ENCODE data around the gene FCHSD2. TPM values are rescaled to one million over a fixed set of nuclear protein-coding genes. Genes with fewer than 3 reads are reported as not detected.

Gene FCHSD2
- total RNA-seq, 4 donors from 2014 or later = 5.7 to 16.8 (median 7.9) TPM

GRCh38 chr11:73152086-73152853 lies 10.2 kb upstream of the FCHSD2 start:
- Histone ChIP-seq H3K27ac (no peak overlapping the region), H3K27me3 (no peaks in the 10 kb centered on the region), H3K9me3 (no peaks in the 10 kb centered on the region), H3K4me1 (peaks cover 13% of the 10 kb centered on the region), H3K4me3 (no peak overlapping the region), H3K36me3 (no peaks in the 10 kb centered on the region)
- DNase-seq (ENCODE audit: low spot score in 2 of 2) = no peak
- 85% methylated on average over 6 of the region's 6 CpGs for WGBS
- no peak for TF ChIP-seq POLR2AphosphoS5 (IDR thresholded peaks at IDR 0.05)
- TF ChIP-seq POLR2A (IDR thresholded peaks at IDR 0.05) = no peak
- TF ChIP-seq CTCF (IDR thresholded peaks at IDR 0.05) = no peak
- no peak for TF ChIP-seq EP300 (IDR thresholded peaks at IDR 0.05)

GRCh38 chr11:73151416-73151815 lies 9.3 kb upstream of the FCHSD2 start:
- no peak overlapping the region for H3K27ac ChIP-seq
- WGBS = 82% methylated on average over 6 of the region's 6 CpGs

GRCh38 chr11:73149105-73149504 lies 7.0 kb upstream of the FCHSD2 start:
- Histone ChIP-seq H3K36me3 (no peaks in the 10 kb centered on the region), H3K4me3 (no peak overlapping the region), H3K27me3 (no peaks in the 10 kb centered on the region), H3K4me1 (peaks cover 14% of the 10 kb centered on the region), H3K9me3 (no peaks in the 10 kb centered on the region), H3K27ac (no peak overlapping the region)
- 71% methylated on average over 2 of the region's 2 CpGs for WGBS
- TF ChIP-seq CTCF (IDR thresholded peaks at IDR 0.05) (no peak), POLR2AphosphoS5 (IDR thresholded peaks at IDR 0.05) (no peak), POLR2A (IDR thresholded peaks at IDR 0.05) (no peak), EP300 (IDR thresholded peaks at IDR 0.05) (no peak)
- no peak for DNase-seq (ENCODE audit: low spot score in 2 of 2)

More at GRCh38 chr11:73151416-73151815, 9.3 kb upstream of the FCHSD2 start:
- no peak for TF ChIP-seq CTCF (IDR thresholded peaks at IDR 0.05)
- TF ChIP-seq EP300 (IDR thresholded peaks at IDR 0.05) = no peak
- TF ChIP-seq POLR2A (IDR thresholded peaks at IDR 0.05) = no peak
- TF ChIP-seq POLR2AphosphoS5 (IDR thresholded peaks at IDR 0.05) = no peak
- H3K4me3 ChIP-seq = no peak overlapping the region
- H3K4me1 ChIP-seq = peaks cover 14% of the 10 kb centered on the region
- H3K27me3 ChIP-seq = no peaks in the 10 kb centered on the region
- no peak for DNase-seq (ENCODE audit: low spot score in 2 of 2)
- H3K36me3 ChIP-seq = no peaks in the 10 kb centered on the region
- H3K9me3 ChIP-seq = no peaks in the 10 kb centered on the region

- no peaks in the 10 kb centered on the region for H3K9me3 ChIP-seq
- no peak overlapping the region for H3K27ac ChIP-seq
- H3K4me1 ChIP-seq = peaks cover 17% of the 10 kb centered on the region
- no peak overlapping the region for H3K4me3 ChIP-seq
- no peak for TF ChIP-seq CTCF (IDR thresholded peaks at IDR 0.05)
- TF ChIP-seq POLR2A (IDR thresholded peaks at IDR 0.05) = no peak
- no peak for TF ChIP-seq POLR2AphosphoS5 (IDR thresholded peaks at IDR 0.05)
- TF ChIP-seq EP300 (IDR thresholded peaks at IDR 0.05) = no peak
- 49% methylated on average over 6 of the region's 15 CpGs for WGBS
- H3K27me3 ChIP-seq = no peaks in the 10 kb centered on the region
- DNase-seq (ENCODE audit: low spot score in 2 of 2) = no peak
- no peaks in the 10 kb centered on the region for H3K36me3 ChIP-seq
Measured at GRCh38 chr11:73147771-73148681, 5.9 kb upstream of the FCHSD2 start.

Measured in suprapubic skin (tissue), 4 donors.